Neural progenitor cell (in vitro differentiated cells): ENCODE results near the gene CNPY4. TPM values are rescaled to one million over a fixed set of nuclear protein-coding genes. Genes with fewer than 3 reads are reported as not detected.
A peak's percentile ranks its signal among the peaks of the same experiment; 100 is the strongest.

Experiments used
- DNase-seq: peaks from one replicate; pipeline ENCODE4 v3.0.0-alpha.2; 2016; ENCODE audit warnings: low spot score
- H2AFZ ChIP-seq: fragments of 200-600 bp; sonication (generic); replicated peaks from 2 replicates; pipeline ENCODE4 v1.6.1; 2016; ENCODE audit warnings: antibody characterized with exemption
- H3F3A ChIP-seq: fragments of 200-600 bp; sonication (generic); 2 replicates; pipeline ENCODE4 v1.6.1; 2016; ENCODE audit warnings: antibody characterized with exemption, low read depth
- H3K27ac ChIP-seq: fragments of 200-600 bp; sonication (generic); 2 replicates; pipeline ENCODE4 v1.5.1; 2016; ENCODE audit warnings: mild to moderate bottlenecking
- H3K27me3 ChIP-seq: fragments of 200-600 bp; sonication (generic); 2 replicates; pipeline ENCODE4 v1.6.1; 2016; ENCODE audit warnings: mild to moderate bottlenecking, moderate library complexity
- H3K36me3 ChIP-seq: fragments of 200-600 bp; sonication (generic); 2 replicates; pipeline ENCODE4 v1.5.1; 2016
- H3K4me1 ChIP-seq: fragments of 200-600 bp; sonication (generic); 2 replicates; pipeline ENCODE4 v1.6.1; 2016; ENCODE audit warnings: mixed run types
- H3K4me2 ChIP-seq: fragments of 200-600 bp; sonication (generic); 2 replicates; pipeline ENCODE4 v1.6.1; 2016
- H3K4me3 ChIP-seq: fragments of 200-600 bp; sonication (generic); 2 replicates; pipeline ENCODE4 v1.5.1; 2016
- H3K79me2 ChIP-seq: fragments of 200-600 bp; sonication (generic); 2 replicates; pipeline ENCODE4 v1.6.1; 2016; ENCODE audit warnings: low read depth
- H3K9ac ChIP-seq: fragments of 200-600 bp; sonication (generic); 2 replicates; pipeline ENCODE4 v1.6.1; 2016
- H3K9me3 ChIP-seq: fragments of 200-600 bp; sonication (generic); 2 replicates; pipeline ENCODE4 v1.5.1; 2016; ENCODE audit warnings: low read depth
- H4K20me1 ChIP-seq: fragments of 200-600 bp; sonication (generic); 2 replicates; pipeline ENCODE4 v1.6.1; 2016; ENCODE audit warnings: low read depth
- H3K27ac Mint-ChIP-seq: 3 replicates; pipeline ENCODE4 v1.8.0; 2021; ENCODE audit warnings: mixed read lengths
- H3K27me3 Mint-ChIP-seq: 2 replicates; pipeline ENCODE4 v1.8.0; 2022; ENCODE audit warnings: low read depth, mild to moderate bottlenecking, inconsistent platforms, moderate library complexity, mixed read lengths; ENCODE audit not compliant: insufficient read depth
- H3K36me3 Mint-ChIP-seq: 3 replicates; pipeline ENCODE4 v1.8.0; 2021; ENCODE audit warnings: mixed read lengths
- H3K4me1 Mint-ChIP-seq: 3 replicates; pipeline ENCODE4 v1.8.0; 2021; ENCODE audit warnings: mixed read lengths
- H3K4me3 Mint-ChIP-seq: 3 replicates; pipeline ENCODE4 v1.8.0; 2021; ENCODE audit warnings: mild to moderate bottlenecking, moderate library complexity, mixed read lengths
- H3K9me3 Mint-ChIP-seq: 3 replicates; pipeline ENCODE4 v1.8.0; 2020; ENCODE audit warnings: mixed read lengths
- CTCF ChIP-seq: fragments of 200-600 bp; sonication (generic); IDR thresholded peaks from 2 replicates; pipeline ENCODE4 v1.5.1; 2017; ENCODE audit warnings: antibody characterized with exemption, mild to moderate bottlenecking
- EZH2 ChIP-seq: fragments of 200-600 bp; sonication (generic); IDR thresholded peaks from 2 replicates; pipeline ENCODE4 v1.6.1; 2017; ENCODE audit warnings: antibody characterized with exemption, mild to moderate bottlenecking, moderate library complexity
- EZH2phosphoT487 ChIP-seq: fragments of 200-600 bp; sonication (generic); IDR thresholded peaks from 2 replicates; pipeline ENCODE4 v1.6.1; 2017; ENCODE audit warnings: antibody characterized with exemption
- total RNA-seq: library from RNA; depleted of rRNA; stranded (reverse); fragments of >200 nt; gene quantifications from 2 replicates; pipeline ENCODE4 v1.2.3, GENCODE V29; 2015; ENCODE audit warnings: low replicate concordance

CNPY4 gene
- total RNA-seq, 1 donor from 2014 or later = 25.8 TPM

DNA sequence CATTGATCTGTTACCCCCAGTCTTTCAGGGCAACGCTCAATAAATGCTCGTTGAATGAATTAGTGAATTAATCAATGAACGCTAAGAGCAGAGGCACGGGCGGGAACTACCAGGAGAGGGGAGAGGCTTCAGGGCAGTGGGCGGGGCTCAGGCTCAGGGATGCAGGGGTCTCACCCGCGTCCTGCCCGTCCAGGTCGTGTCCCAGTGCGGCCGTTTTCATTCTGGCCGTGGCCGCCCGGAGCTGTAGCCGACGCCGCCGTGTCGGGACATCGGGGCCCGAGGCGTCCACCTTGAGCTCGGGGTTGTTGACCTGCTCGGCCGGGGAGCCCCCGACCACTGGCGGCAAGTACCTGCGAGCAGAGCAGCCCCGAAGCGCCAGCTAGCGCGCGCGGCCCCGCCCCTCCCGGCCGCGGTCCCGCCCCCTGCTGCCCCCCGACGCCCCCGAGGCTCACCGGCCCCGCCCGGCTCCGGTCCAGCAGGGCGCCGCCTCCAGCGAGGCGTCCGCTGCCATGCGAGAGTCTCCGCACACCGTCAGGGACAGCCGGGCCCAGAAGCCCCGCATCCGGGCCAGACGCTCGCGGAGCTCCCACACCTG is 51.8 kb downstream of the CNPY4 start:
- peaks cover 17% of the 10 kb centered on the region for H3K27me3 Mint-ChIP-seq
- DNase-seq = peak; percentile 84
- peaks cover 18% of the 10 kb centered on the region for H3K36me3 Mint-ChIP-seq
- H2AFZ ChIP-seq = peak overlapping the region; percentile 45
- no peak overlapping the region for H3K27ac Mint-ChIP-seq
- H3K27ac ChIP-seq = no peak overlapping the region
- H4K20me1 ChIP-seq = peaks cover 62% of the 10 kb centered on the region
- peaks cover 44% of the 10 kb centered on the region for H3F3A ChIP-seq
- no peaks in the 10 kb centered on the region for H3K9me3 Mint-ChIP-seq
- no peaks in the 10 kb centered on the region for H3K36me3 ChIP-seq
- no peak overlapping the region for H3K4me3 Mint-ChIP-seq
- peak overlapping the region; percentile 55 for H3K4me3 ChIP-seq
- peak overlapping the region; percentile 89 for H3K4me2 ChIP-seq
- H3K27me3 ChIP-seq = peaks cover 38% of the 10 kb centered on the region
- H3K79me2 ChIP-seq = peaks cover 2% of the 10 kb centered on the region
- H3K4me1 Mint-ChIP-seq = peaks cover 57% of the 10 kb centered on the region
- H3K9me3 ChIP-seq = no peaks in the 10 kb centered on the region
- H3K9ac ChIP-seq = no peak overlapping the region
- H3K4me1 ChIP-seq = peaks cover 38% of the 10 kb centered on the region
- TF ChIP-seq EZH2phosphoT487 (no peak), CTCF (no peak), EZH2 (no peak)

GRCh38 chr7:100171840-100172239 is 52.4 kb downstream of the CNPY4 start:
- no peaks in the 10 kb centered on the region for H3K9me3 ChIP-seq
- peak overlapping the region; percentile 89 for H3K4me2 ChIP-seq
- peaks cover 44% of the 10 kb centered on the region for H3F3A ChIP-seq
- TF ChIP-seq EZH2phosphoT487 = no peak
- TF ChIP-seq CTCF = no peak
- no peak for TF ChIP-seq EZH2
- H3K9ac ChIP-seq = no peak overlapping the region
- Mint-ChIP-seq H3K36me3 (peaks cover 18% of the 10 kb centered on the region), H3K27ac (no peak overlapping the region), H3K4me1 (peaks cover 57% of the 10 kb centered on the region), H3K9me3 (no peaks in the 10 kb centered on the region), H3K27me3 (peaks cover 11% of the 10 kb centered on the region), H3K4me3 (peak overlapping the region; percentile 71)
- no peak overlapping the region for H2AFZ ChIP-seq
- H3K27ac ChIP-seq = no peak overlapping the region
- peaks cover 68% of the 10 kb centered on the region for H4K20me1 ChIP-seq
- H3K27me3 ChIP-seq = peaks cover 31% of the 10 kb centered on the region
- DNase-seq = no peak
- peaks cover 42% of the 10 kb centered on the region for H3K4me1 ChIP-seq
- peak overlapping the region; percentile 55 for H3K4me3 ChIP-seq
- H3K79me2 ChIP-seq = peaks cover 8% of the 10 kb centered on the region
- no peaks in the 10 kb centered on the region for H3K36me3 ChIP-seq

- no peaks in the 10 kb centered on the region for H3K9me3 Mint-ChIP-seq
- peaks cover 23% of the 10 kb centered on the region for H3K4me1 ChIP-seq
- no peak overlapping the region for H3K9ac ChIP-seq
- no peaks in the 10 kb centered on the region for H3K36me3 ChIP-seq
- no peak overlapping the region for H2AFZ ChIP-seq
- H3K4me1 Mint-ChIP-seq = peaks cover 36% of the 10 kb centered on the region
- no peak for DNase-seq
- H3K79me2 ChIP-seq = peaks cover 10% of the 10 kb centered on the region
- no peak overlapping the region for H3K4me3 ChIP-seq
- peaks cover 66% of the 10 kb centered on the region for H4K20me1 ChIP-seq
- H3K27me3 Mint-ChIP-seq = peaks cover 8% of the 10 kb centered on the region
- no peak overlapping the region for H3K4me3 Mint-ChIP-seq
- H3K27ac Mint-ChIP-seq = no peak overlapping the region
- H3K36me3 Mint-ChIP-seq = peaks cover 18% of the 10 kb centered on the region
- no peak for TF ChIP-seq CTCF
- no peak for TF ChIP-seq EZH2
- no peak for TF ChIP-seq EZH2phosphoT487
- peaks cover 35% of the 10 kb centered on the region for H3F3A ChIP-seq
- no peaks in the 10 kb centered on the region for H3K9me3 ChIP-seq
- H3K4me2 ChIP-seq = no peak overlapping the region
- no peak overlapping the region for H3K27ac ChIP-seq
- H3K27me3 ChIP-seq = peaks cover 33% of the 10 kb centered on the region
These were observed 54.5 kb downstream of the CNPY4 start for GRCh38 chr7:100173806-100174495.
